Mucosa of stomach (tissue), 1 donor: ENCODE measurements around the gene RNF31.
"Not testable (repeated sequence)": the region's sequence is repeated elsewhere in the genome, so short reads cannot be mapped to it uniquely, and the experiment has no call there.

Source experiments
- H3K27me3 ChIP-seq: one replicate; pipeline ENCODE4 v1.7.0; 2013; ENCODE audit warnings: mild to moderate bottlenecking, low read length; ENCODE audit not compliant: control insufficient read depth, insufficient read depth
- H3K36me3 ChIP-seq: one replicate; pipeline ENCODE4 v1.7.0; 2013; ENCODE audit warnings: low read length; ENCODE audit not compliant: control insufficient read depth, insufficient read depth
- H3K4me1 ChIP-seq: one replicate; pipeline ENCODE4 v1.7.0; 2013; ENCODE audit warnings: mild to moderate bottlenecking, low read length; ENCODE audit not compliant: control insufficient read depth, insufficient read depth
- H3K4me3 ChIP-seq: one replicate; pipeline ENCODE4 v1.7.0; 2013; ENCODE audit warnings: low read length
- H3K9ac ChIP-seq: one replicate; pipeline ENCODE4 v1.7.0; 2013; ENCODE audit warnings: mild to moderate bottlenecking, low read length, moderate library complexity
- H3K9me3 ChIP-seq: one replicate; pipeline ENCODE4 v1.7.0; 2013; ENCODE audit warnings: mild to moderate bottlenecking, low read length, moderate library complexity; ENCODE audit not compliant: control insufficient read depth
- donor health status: Pancreatic carcinoma.

Gene RNF31

GRCh38 chr14:24196071-24197055 is 49.1 kb downstream of the RNF31 start:
- Histone ChIP-seq H3K36me3 (no peaks in the 10 kb centered on the region), H3K4me3 (peak overlapping the region; percentile 58), H3K9ac (peak overlapping the region; percentile 95), H3K27me3 (no peaks in the 10 kb centered on the region), H3K9me3 (no peaks in the 10 kb centered on the region), H3K4me1 (peaks cover 22% of the 10 kb centered on the region)

DNA sequence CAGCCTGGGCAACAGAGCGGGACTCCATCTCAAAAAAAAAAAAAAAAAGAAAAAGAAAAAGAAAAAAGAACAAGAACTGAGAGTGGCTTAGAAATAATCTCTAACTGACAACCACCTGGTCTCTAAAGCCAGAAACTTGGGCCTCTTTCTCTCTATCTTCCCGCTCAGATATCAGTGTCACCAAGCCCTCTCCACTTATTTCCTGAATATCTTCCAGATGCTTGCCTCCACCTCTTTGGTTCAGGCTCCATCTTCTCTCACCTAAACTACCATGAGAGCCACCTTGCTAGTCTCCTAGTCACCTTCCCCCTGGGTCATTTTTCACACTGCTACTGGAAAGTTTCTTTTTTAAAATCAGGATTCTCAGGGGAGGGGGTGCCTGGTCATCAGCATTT is 49.8 kb downstream of the RNF31 start:
- H3K4me3 ChIP-seq, result no peak overlapping the region
- no peaks in the 10 kb centered on the region for H3K9me3 ChIP-seq
- H3K9ac ChIP-seq, result no peak overlapping the region
- peaks cover 22% of the 10 kb centered on the region for H3K4me1 ChIP-seq
- no peaks in the 10 kb centered on the region for H3K27me3 ChIP-seq
- no peaks in the 10 kb centered on the region for H3K36me3 ChIP-seq

DNA sequence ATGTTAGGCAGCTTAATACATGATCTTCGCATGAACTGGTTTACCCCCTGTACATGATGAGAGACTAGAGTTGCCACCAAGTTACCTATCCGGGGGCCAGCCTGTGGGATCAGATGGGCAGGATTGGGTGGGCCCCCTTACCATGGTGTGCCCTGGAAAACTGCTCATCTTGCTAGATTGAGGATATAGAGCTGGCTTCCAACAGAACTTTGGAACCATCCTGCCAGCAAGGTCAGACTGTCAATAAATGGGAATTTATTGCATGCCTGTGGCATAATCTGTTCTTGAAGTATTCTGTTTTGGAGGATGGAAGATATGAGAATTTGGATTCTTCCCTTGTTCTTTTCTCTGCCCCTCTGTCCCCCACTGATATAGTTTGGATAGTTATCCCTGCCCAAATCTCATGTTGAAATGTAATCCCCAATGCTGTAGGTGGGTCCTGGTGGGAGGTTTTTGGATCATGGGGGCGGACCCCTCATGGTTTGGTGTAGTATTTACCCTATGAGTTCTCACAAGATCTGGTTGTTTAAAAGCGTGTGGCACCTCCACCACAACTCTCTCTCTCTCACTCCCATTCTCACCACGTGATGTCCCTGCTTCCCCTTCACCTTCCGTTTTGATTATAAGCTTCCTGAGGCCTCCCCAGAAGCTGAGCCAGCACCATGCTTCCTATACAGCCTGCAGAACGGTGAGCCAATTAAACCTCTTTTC is 51.7 kb downstream of the RNF31 start:
- Histone ChIP-seq H3K27me3 (no peaks in the 10 kb centered on the region), H3K4me1 (peaks cover 22% of the 10 kb centered on the region), H3K36me3 (no peaks in the 10 kb centered on the region), H3K9me3 (no peaks in the 10 kb centered on the region), H3K9ac (no peak overlapping the region), H3K4me3 (no peak overlapping the region)

DNA sequence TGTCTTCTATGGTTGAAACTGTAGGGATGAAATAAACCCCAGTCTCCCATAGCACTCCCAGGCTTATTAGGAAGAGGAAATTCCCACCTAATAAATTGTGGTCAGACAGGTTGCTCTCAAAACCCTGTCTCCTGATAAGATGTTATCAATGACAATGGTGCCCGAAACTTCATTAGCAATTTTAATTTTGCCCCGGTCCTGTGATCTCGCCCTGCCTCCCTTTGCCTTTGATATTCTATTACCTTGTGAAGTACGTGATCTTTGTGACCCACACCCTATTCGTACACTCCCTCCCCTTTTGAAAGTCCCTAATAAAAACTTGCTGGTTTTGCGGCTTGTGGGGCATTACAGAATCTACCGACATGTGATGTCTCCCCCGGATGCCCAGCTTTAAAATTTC is 55.2 kb downstream of the RNF31 start:
- H3K27me3 ChIP-seq, H3K4me3 ChIP-seq, H3K9ac ChIP-seq, H3K9me3 ChIP-seq, H3K4me1 ChIP-seq, H3K36me3 ChIP-seq: not testable (repeated sequence)

- not testable (repeated sequence) for H3K9ac ChIP-seq, H3K4me3 ChIP-seq, H3K9me3 ChIP-seq, H3K4me1 ChIP-seq, H3K27me3 ChIP-seq, H3K36me3 ChIP-seq
Measured at GRCh38 chr14:24203249-24203886, 56.1 kb downstream of the RNF31 start.

DNA sequence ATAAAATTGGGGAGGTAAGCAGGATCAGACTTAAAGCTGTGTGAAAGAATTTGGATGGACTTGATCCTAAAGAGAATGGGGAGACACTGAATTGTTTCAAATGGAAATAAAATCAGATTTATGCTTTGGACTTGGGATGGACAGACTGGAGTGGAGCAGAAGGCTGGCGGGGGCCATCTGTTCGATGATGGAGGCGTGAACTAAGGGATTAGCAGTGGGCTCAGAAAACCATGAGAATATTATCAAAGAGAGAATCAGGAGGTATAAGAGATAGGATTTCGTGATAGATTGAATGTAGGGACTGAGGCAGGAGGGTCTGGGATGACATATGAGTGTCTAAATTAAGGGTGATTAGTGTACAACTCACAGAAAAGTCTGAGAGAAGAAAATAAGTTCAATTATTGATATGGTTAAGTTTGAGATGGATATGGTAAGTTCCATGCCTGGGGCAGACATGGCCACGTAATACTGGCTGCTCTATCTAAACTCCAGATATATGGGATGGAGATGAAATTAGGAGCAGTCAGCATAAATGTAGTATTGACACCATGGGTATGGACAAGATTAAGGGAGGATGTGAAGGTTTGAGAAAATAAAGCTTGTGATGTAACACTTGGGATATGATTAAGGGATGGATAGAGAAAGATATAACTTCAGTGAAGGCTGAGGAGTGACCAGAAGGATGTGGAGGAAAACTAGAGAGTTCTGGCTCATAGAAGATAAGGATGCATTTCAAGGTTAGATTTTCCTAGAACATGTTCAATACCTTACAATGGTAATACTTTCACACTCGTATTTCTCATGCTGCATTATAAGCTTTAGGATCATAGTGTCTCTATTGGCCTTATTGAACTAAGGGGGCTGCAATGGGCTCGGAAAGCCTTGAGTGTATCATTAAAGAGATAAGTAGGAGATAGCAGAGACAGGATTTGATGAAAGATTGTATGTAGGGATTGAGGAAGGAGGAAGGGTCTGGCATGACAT is 57.2 kb downstream of the RNF31 start:
- H3K4me3 ChIP-seq, result no peak overlapping the region
- no peaks in the 10 kb centered on the region for H3K4me1 ChIP-seq
- no peaks in the 10 kb centered on the region for H3K27me3 ChIP-seq
- H3K36me3 ChIP-seq, result peaks cover 6% of the 10 kb centered on the region
- H3K9me3 ChIP-seq, result no peaks in the 10 kb centered on the region
- no peak overlapping the region for H3K9ac ChIP-seq

GRCh38 chr14:24206260-24207103 is 59.2 kb downstream of the RNF31 start:
- H3K36me3 ChIP-seq, result peaks cover 6% of the 10 kb centered on the region
- H3K9me3 ChIP-seq, result no peaks in the 10 kb centered on the region
- H3K9ac ChIP-seq, result no peak overlapping the region
- H3K4me3 ChIP-seq, result no peak overlapping the region
- no peaks in the 10 kb centered on the region for H3K4me1 ChIP-seq
- no peaks in the 10 kb centered on the region for H3K27me3 ChIP-seq

GRCh38 chr14:24207104-24207551 is 59.8 kb downstream of the RNF31 start:
- Histone ChIP-seq H3K9me3 (no peaks in the 10 kb centered on the region), H3K36me3 (peaks cover 6% of the 10 kb centered on the region), H3K4me1 (no peaks in the 10 kb centered on the region), H3K4me3 (no peak overlapping the region), H3K27me3 (no peaks in the 10 kb centered on the region), H3K9ac (no peak overlapping the region)

DNA sequence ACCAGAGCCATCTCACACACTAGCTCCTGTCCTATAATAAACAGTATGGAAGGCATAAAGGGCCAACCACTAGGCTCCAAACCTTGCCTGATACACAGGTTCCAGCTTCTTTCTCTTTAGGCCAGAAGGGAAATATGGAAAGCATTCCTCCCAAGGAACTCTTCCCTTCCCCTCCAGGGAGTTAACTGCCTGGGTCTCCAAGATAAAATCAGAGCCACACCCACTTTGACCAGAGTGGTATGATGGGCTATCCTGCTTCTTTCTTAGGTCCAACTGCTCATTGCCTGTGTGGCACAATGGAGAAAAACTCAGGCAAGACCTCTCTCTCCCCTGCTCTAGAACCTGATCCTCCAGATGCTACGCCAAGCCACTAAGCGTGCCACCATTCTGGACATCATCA is 60.3 kb downstream of the RNF31 start:
- peaks cover 6% of the 10 kb centered on the region for H3K36me3 ChIP-seq
- no peaks in the 10 kb centered on the region for H3K27me3 ChIP-seq
- no peak overlapping the region for H3K9ac ChIP-seq
- no peaks in the 10 kb centered on the region for H3K4me1 ChIP-seq
- H3K9me3 ChIP-seq, result no peaks in the 10 kb centered on the region
- no peak overlapping the region for H3K4me3 ChIP-seq
